ENCODE results near the gene SLC38A8. TPM values are rescaled to one million over a fixed set of nuclear protein-coding genes. Genes with fewer than 3 reads are reported as not detected.

SLC38A8 gene
- total and polyA plus RNA-seq, 2 donors (not counting 1 experiment from before 2014, with no cell fraction given) = not detected

- DNase-seq (no peak), ATAC-seq (ENCODE audit: low read depth) (no peak)
- no peak overlapping the region for H3K27ac Mint-ChIP-seq
- 94% methylated on average over 6 of the region's 6 CpGs for WGBS (ENCODE audit: insufficient coverage)
- no peaks in the 10 kb centered on the region for H4K20me1 ChIP-seq (ENCODE audit: control insufficient read depth, insufficient read depth, low read length, poor library complexity, severe bottlenecking)
- no peaks in the 10 kb centered on the region for H3K27me3 ChIP-seq (replicated peaks in 1 of 4; ENCODE audit: control extremely low read depth in 1 of 4, control insufficient read depth in 3 of 4, insufficient read depth in 4 of 4, low read length in 3 of 4)
- H3K4me3 ChIP-seq (ENCODE audit: control extremely low read depth in 1 of 5, extremely low read depth in 1 of 5, insufficient read depth in 1 of 5, low read depth in 2 of 5, low read length in 4 of 5) = no peak overlapping the region
- ChIA-PET CTCF (no interaction called here), POLR2A (no interaction called here)
- no peak overlapping the region for H3K4me2 ChIP-seq (replicated peaks; ENCODE audit: low read depth, low read length, poor library complexity, severe bottlenecking)
- H3K9me3 ChIP-seq (ENCODE audit: control extremely low read depth in 1 of 3, control insufficient read depth in 2 of 3, insufficient read depth in 1 of 3, low read length in 2 of 3) = peaks cover 0 to 8% (median 0%) of the 10 kb centered on the region in 3 donors
- no peaks in the 10 kb centered on the region for H3K9me3 Mint-ChIP-seq (ENCODE audit: insufficient read depth)
- H3K36me3 ChIP-seq (replicated peaks in 1 of 2; ENCODE audit: control extremely low read depth in 1 of 2, control insufficient read depth in 1 of 2, extremely low read depth in 1 of 2, insufficient read depth in 2 of 2, low read length in 1 of 2) = no peaks in the 10 kb centered on the region
- no peaks in the 10 kb centered on the region for H3K4me1 Mint-ChIP-seq
- peaks cover under 1 to 6% of the 10 kb centered on the region in 2 donors for H3K4me1 ChIP-seq (ENCODE audit: control insufficient read depth in 2 of 2, insufficient read depth in 2 of 2, low read length in 2 of 2)
- TF ChIP-seq CTCF (IDR thresholded peaks at IDR 0.05) (no peak), EZH2 (IDR thresholded peaks at IDR 0.05; ENCODE audit: borderline replicate concordance, insufficient read depth, low read depth, low read length, poor library complexity, severe bottlenecking) (no peak)
- no peak overlapping the region for H3K4me3 Mint-ChIP-seq
- no peak overlapping the region for H3K9ac ChIP-seq (ENCODE audit: low read length)
- intact Hi-C loops (cut with micrococcal nuclease) = no loop called here
- peaks cover 13% of the 10 kb centered on the region for H3K27me3 Mint-ChIP-seq
- no peak overlapping the region for H3K27ac ChIP-seq (ENCODE audit: low read length in 2 of 2)
- no peak overlapping the region for H2AFZ ChIP-seq (ENCODE audit: insufficient read depth, low read depth, low read length, poor library complexity, severe bottlenecking)
- H3K79me2 ChIP-seq (ENCODE audit: control insufficient read depth, insufficient read depth, low read length) = no peaks in the 10 kb centered on the region
Observed at GRCh38 chr16:84009282-84009681, 33.3 kb downstream of the SLC38A8 start.

- Histone ChIP-seq H3K9me3 (ENCODE audit: control extremely low read depth in 1 of 3, control insufficient read depth in 2 of 3, insufficient read depth in 1 of 3, low read length in 2 of 3) (no peaks in the 10 kb centered on the region), H2AFZ (ENCODE audit: insufficient read depth, low read depth, low read length, poor library complexity, severe bottlenecking) (no peak overlapping the region), H4K20me1 (ENCODE audit: control insufficient read depth, insufficient read depth, low read length, poor library complexity, severe bottlenecking) (no peaks in the 10 kb centered on the region), H3K4me2 (replicated peaks; ENCODE audit: low read depth, low read length, poor library complexity, severe bottlenecking) (no peak overlapping the region), H3K27ac (ENCODE audit: low read length in 2 of 2) (no peak overlapping the region), H3K27me3 (replicated peaks in 1 of 4; ENCODE audit: control extremely low read depth in 1 of 4, control insufficient read depth in 3 of 4, insufficient read depth in 4 of 4, low read length in 3 of 4) (no peaks in the 10 kb centered on the region), H3K4me1 (ENCODE audit: control insufficient read depth in 2 of 2, insufficient read depth in 2 of 2, low read length in 2 of 2) (no peaks in the 10 kb centered on the region), H3K9ac (ENCODE audit: low read length) (no peak overlapping the region), H3K79me2 (ENCODE audit: control insufficient read depth, insufficient read depth, low read length) (no peaks in the 10 kb centered on the region), H3K36me3 (replicated peaks in 1 of 2; ENCODE audit: control extremely low read depth in 1 of 2, control insufficient read depth in 1 of 2, extremely low read depth in 1 of 2, insufficient read depth in 2 of 2, low read length in 1 of 2) (no peaks in the 10 kb centered on the region), H3K4me3 (ENCODE audit: control extremely low read depth in 1 of 5, extremely low read depth in 1 of 5, insufficient read depth in 1 of 5, low read depth in 2 of 5, low read length in 4 of 5) (no peak overlapping the region)
- intact Hi-C loops (cut with micrococcal nuclease) = no loop called here
- H3K9me3 Mint-ChIP-seq (ENCODE audit: insufficient read depth) = no peaks in the 10 kb centered on the region
- peaks cover 13% of the 10 kb centered on the region for H3K27me3 Mint-ChIP-seq
- CTCF ChIA-PET = no interaction called here
- DNase-seq = no peak
- H3K4me1 Mint-ChIP-seq = no peaks in the 10 kb centered on the region
- H3K4me3 Mint-ChIP-seq = no peak overlapping the region
- WGBS (ENCODE audit: insufficient coverage) = 63% methylated on average over 4 of the region's 8 CpGs
- no peak overlapping the region for H3K27ac Mint-ChIP-seq
- ATAC-seq (ENCODE audit: low read depth) = no peak
- POLR2A ChIA-PET = interaction anchor here (0.6 kb wide), 1 partner anchor 1302 kb away, joined by 6 read pairs; no protein-coding TSS in a partner anchor
- TF ChIP-seq EZH2 (IDR thresholded peaks at IDR 0.05; ENCODE audit: borderline replicate concordance, insufficient read depth, low read depth, low read length, poor library complexity, severe bottlenecking) (no peak), CTCF (IDR thresholded peaks at IDR 0.05) (no peak)
Observed at GRCh38 chr16:84007965-84008364, 34.6 kb downstream of the SLC38A8 start.
